ENCODE data around the gene PSMB10. TPM values are rescaled to one million over a fixed set of nuclear protein-coding genes. Genes with fewer than 3 reads are reported as not detected.

Gene PSMB10
- total and polyA plus RNA-seq, 2 donors (not counting 3 experiments of a cell fraction or from before 2014, with no cell fraction given), result 40.8 to 54.7 TPM

- Histone ChIP-seq H3K9ac (replicated peaks; ENCODE audit: extremely low read depth, insufficient read depth, low read length) (no peak overlapping the region), H3K27me3 (ENCODE audit: control insufficient read depth in 2 of 2, insufficient read depth in 2 of 2, low read length in 2 of 2) (no peaks in the 10 kb centered on the region), H3K9me1 (replicated peaks; ENCODE audit: control insufficient read depth, extremely low read depth, insufficient read depth, low read length) (no peaks in the 10 kb centered on the region), H4K20me1 (replicated peaks; ENCODE audit: control insufficient read depth, extremely low read depth, insufficient read depth, low read length) (no peaks in the 10 kb centered on the region), H3K4me3 (replicated peaks in 1 of 3; ENCODE audit: insufficient read depth in 1 of 3, low read depth in 1 of 3, low read length in 3 of 3) (no peak overlapping the region), H2AFZ (ENCODE audit: low read depth, low read length) (no peak overlapping the region), H3K4me1 (ENCODE audit: control insufficient read depth, extremely low read depth, insufficient read depth, low read length) (peaks cover 3% of the 10 kb centered on the region), H3K79me2 (ENCODE audit: control insufficient read depth, insufficient read depth, low read length) (peaks cover under 1% of the 10 kb centered on the region), H3K9me3 (replicated peaks; ENCODE audit: control insufficient read depth, insufficient read depth, low read length) (no peaks in the 10 kb centered on the region), H3K36me3 (ENCODE audit: control insufficient read depth in 2 of 2, extremely low read depth in 1 of 2, insufficient read depth in 2 of 2, low read length in 2 of 2) (peaks cover 0 to 26% of the 10 kb centered on the region in 2 experiments), H3K4me2 (ENCODE audit: insufficient read depth, low read length) (no peak overlapping the region), H3K27ac (ENCODE audit: insufficient read depth, low read depth, low read length) (no peak overlapping the region)
- ChIA-PET POLR2A (no interaction called here), CTCF (interaction anchor here (0.9 to 1.7 kb wide), 2 partner anchors 38 to 153 kb away, joined by 3 to 5 read pairs; no protein-coding TSS in a partner anchor)
- TF ChIP-seq POLR2AphosphoS5 (IDR thresholded peaks at IDR 0.05; ENCODE audit: insufficient read depth, low read depth, low read length) (no peak), CTCF (IDR thresholded peaks at IDR 0.05; ENCODE audit: extremely low read depth in 1 of 2, insufficient read depth in 1 of 2, low read depth in 1 of 2, low read length in 2 of 2) (no peak), GATA2 (IDR thresholded peaks at IDR 0.05; ENCODE audit: insufficient read depth, insufficient read length, low read depth, low read length) (no peak), POLR2A (IDR thresholded peaks at IDR 0.05; ENCODE audit: low read depth, low read length) (no peak), JUN (IDR thresholded peaks at IDR 0.05; ENCODE audit: borderline replicate concordance, insufficient read depth, insufficient read length, low read depth) (no peak), MAX (IDR thresholded peaks at IDR 0.05; ENCODE audit: insufficient read depth, insufficient read length) (no peak), MYC (IDR thresholded peaks at IDR 0.05; ENCODE audit: low read depth, low read length) (no peak), FOS (IDR thresholded peaks at IDR 0.05; ENCODE audit: borderline replicate concordance, insufficient read depth, low read length) (no peak), EZH2 (IDR thresholded peaks at IDR 0.05; ENCODE audit: borderline replicate concordance, low read depth, low read length, severe bottlenecking) (no peak)
- DNase-seq (ENCODE audit: low read depth, low spot score), result no peak
- intact Hi-C loops (cut with micrococcal nuclease), result no loop called here
- no TSS peak for BruUV-seq (replicated peaks)
- no peak for FAIRE-seq
- dilution Hi-C loops (cut with MboI; ENCODE audit: extremely low pct_ligation_motif_present, low sequenced_read_pairs), result no loop called here
Observed at GRCh38 chr16:67888331-67888730, 48.3 kb downstream of the PSMB10 start.

Data from endothelial cell of umbilical vein (primary cell).